Right atrium auricular region (tissue), 2 donors: ENCODE data around the gene TTI1. TPM values are rescaled to one million over a fixed set of nuclear protein-coding genes. Genes with fewer than 3 reads are reported as not detected.

Experiments used
- DNase-seq: peaks from one replicate; pipeline ENCODE4 v3.0.0-alpha.2; 2019; ENCODE audit warnings: low spot score
- H3K27ac ChIP-seq, 2 donors: fragments of 200-600 bp; sonication (generic); 1 replicate in 1 of 2; 2 replicates in 1 of 2; pipeline ENCODE4 v1.5.1; 2016 to 2019
- H3K27me3 ChIP-seq, 2 donors: fragments of 200-600 bp; sonication (generic); one replicate each; pipeline versions ENCODE4 v1.5.1 to v1.6.0; 2017 to 2019
- H3K36me3 ChIP-seq: fragments of 200-600 bp; sonication (generic); one replicate; pipeline ENCODE4 v1.5.1; 2016
- H3K4me1 ChIP-seq, 2 donors: fragments of 200-600 bp; sonication (generic); one replicate each; pipeline versions ENCODE4 v1.5.1 to v1.6.0; 2017 to 2019
- H3K4me3 ChIP-seq, 2 donors: fragments of 200-600 bp; sonication (generic); 1 replicate in 1 of 2; 2 replicates in 1 of 2; pipeline ENCODE4 v1.5.1; 2017 to 2019; ENCODE audit warnings: mild to moderate bottlenecking in 1 of 2, moderate library complexity in 1 of 2
- H3K9me3 ChIP-seq, 2 donors: fragments of 200-600 bp; sonication (generic); one replicate each; pipeline ENCODE4 v1.5.1; 2019
- total RNA-seq, 2 donors: library from RNA; depleted of rRNA; stranded (reverse); fragments of >200 nt; gene quantifications; one replicate each; pipeline ENCODE4 v1.1.0, GENCODE V29; 2016
- TF ChIP-seq, protein P1 (sequence below), 2 donors: fragments of 200-600 bp; sonication (generic); IDR thresholded peaks; one replicate each; pipeline ENCODE4 v1.5.1; 2019; ENCODE audit warnings: antibody characterized with exemption in 2 of 2

The TTI1 gene
- total RNA-seq, 2 donors from 2014 or later, result 10.8 to 11.5 TPM

DNA sequence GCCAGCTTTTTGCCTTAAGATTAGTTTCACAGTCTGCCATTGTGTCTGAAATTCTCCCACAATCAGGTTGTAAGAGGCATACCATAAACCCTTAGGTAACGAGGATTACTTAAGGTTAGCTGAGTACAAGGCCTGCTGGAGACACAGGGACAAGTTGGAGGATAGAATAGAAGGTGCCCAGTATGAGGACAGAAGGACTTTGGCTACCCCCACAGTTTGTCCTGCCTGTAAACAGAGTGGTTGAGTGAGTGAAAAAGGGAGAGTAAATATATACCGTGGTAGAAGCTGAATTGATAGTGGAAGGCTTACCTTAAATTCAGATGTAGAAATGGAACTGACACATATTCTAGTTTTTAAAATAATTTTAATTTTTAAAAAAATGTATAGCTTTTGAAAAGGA is 19.6 kb upstream of the TTI1 start:
- no peak overlapping the region for H3K27ac ChIP-seq
- no peaks in the 10 kb centered on the region for H3K27me3 ChIP-seq
- H3K4me1 ChIP-seq, result peaks cover 0 to 17% of the 10 kb centered on the region in 2 donors
- H3K4me3 ChIP-seq, result no peak overlapping the region
- DNase-seq, result no peak
- TF ChIP-seq, protein P1, sequence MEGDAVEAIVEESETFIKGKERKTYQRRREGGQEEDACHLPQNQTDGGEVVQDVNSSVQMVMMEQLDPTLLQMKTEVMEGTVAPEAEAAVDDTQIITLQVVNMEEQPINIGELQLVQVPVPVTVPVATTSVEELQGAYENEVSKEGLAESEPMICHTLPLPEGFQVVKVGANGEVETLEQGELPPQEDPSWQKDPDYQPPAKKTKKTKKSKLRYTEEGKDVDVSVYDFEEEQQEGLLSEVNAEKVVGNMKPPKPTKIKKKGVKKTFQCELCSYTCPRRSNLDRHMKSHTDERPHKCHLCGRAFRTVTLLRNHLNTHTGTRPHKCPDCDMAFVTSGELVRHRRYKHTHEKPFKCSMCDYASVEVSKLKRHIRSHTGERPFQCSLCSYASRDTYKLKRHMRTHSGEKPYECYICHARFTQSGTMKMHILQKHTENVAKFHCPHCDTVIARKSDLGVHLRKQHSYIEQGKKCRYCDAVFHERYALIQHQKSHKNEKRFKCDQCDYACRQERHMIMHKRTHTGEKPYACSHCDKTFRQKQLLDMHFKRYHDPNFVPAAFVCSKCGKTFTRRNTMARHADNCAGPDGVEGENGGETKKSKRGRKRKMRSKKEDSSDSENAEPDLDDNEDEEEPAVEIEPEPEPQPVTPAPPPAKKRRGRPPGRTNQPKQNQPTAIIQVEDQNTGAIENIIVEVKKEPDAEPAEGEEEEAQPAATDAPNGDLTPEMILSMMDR (IDR thresholded peaks at IDR 0.05), result no peak
- H3K9me3 ChIP-seq, result no peaks in the 10 kb centered on the region
- peaks cover 30% of the 10 kb centered on the region for H3K36me3 ChIP-seq

DNA sequence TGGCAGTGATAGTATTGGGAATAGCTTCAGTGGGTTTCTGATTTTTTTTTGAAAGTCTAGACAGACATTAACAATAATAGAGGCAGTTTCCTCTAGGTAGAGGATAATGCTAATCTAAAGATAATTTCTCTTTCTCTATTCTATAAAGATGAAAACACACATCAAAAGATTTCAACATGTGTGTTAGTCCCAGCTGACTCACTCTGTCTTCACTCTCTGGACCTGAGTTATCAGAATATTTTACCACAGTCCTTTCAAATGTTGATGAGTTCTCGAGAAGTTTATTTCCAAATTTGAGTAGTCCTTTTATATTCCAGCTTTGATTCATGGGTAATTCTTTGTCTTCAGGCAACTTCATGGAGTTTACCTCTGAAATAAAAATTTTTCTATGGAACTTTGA is 17.4 kb upstream of the TTI1 start:
- peaks cover 27% of the 10 kb centered on the region for H3K36me3 ChIP-seq
- no peaks in the 10 kb centered on the region for H3K27me3 ChIP-seq
- TF ChIP-seq, protein P1 (IDR thresholded peaks at IDR 0.05), result no peak
- DNase-seq, result no peak
- peak overlapping the region in 1 of 2 donors; percentile 64 for H3K27ac ChIP-seq
- no peaks in the 10 kb centered on the region for H3K9me3 ChIP-seq
- peaks cover 0 to 16% of the 10 kb centered on the region in 2 donors for H3K4me1 ChIP-seq
- no peak overlapping the region for H3K4me3 ChIP-seq

DNA sequence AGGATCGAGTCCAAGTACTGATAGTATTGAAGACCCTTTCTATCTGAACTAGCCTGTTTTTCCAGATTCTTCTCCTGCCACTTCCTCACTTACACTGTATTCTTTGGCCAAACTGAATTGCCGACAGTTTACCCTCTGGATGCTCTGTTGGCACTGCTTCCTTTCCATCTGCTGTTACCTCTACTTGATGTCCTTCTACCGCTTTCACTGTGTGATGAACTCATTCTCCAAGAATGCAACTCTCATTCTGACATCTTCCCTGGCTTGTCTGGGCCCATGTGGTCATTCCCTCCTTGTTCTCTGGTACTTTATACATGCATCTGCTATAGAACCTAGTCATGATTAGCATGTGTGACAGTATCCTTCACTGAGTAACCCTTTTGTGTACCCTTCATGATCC is 16.5 kb upstream of the TTI1 start:
- TF ChIP-seq, protein P1 (IDR thresholded peaks at IDR 0.05), result no peak
- DNase-seq, result no peak
- Histone ChIP-seq H3K9me3 (no peaks in the 10 kb centered on the region), H3K36me3 (peaks cover 24% of the 10 kb centered on the region), H3K4me1 (peaks cover 0 to 16% of the 10 kb centered on the region in 2 donors), H3K27ac (peak overlapping the region; percentile 4 to 64), H3K4me3 (no peak overlapping the region), H3K27me3 (no peaks in the 10 kb centered on the region)

DNA sequence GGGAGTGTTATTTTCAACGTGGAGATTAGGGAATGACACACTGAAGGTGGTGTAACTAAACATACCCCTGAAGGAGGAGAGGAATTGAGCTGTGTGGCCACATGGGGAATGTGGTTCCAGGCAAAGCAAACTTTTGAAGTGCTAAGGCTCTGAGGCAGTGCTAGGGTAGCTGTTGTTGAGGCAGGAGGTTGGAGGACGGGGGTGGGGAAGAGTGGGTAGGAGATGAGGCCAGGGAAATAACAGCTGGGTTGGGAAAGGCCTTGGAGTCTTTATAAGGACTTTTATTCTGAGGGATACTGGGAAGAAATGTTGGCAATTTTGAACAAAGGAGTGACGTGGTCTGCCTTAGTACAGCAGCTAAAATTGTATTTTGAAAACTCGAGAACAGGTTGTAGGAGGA is 13.3 kb upstream of the TTI1 start:
- Histone ChIP-seq H3K27ac (no peak overlapping the region), H3K4me3 (no peak overlapping the region), H3K27me3 (no peaks in the 10 kb centered on the region), H3K4me1 (peaks cover 0 to 16% of the 10 kb centered on the region in 2 donors), H3K9me3 (no peaks in the 10 kb centered on the region), H3K36me3 (peaks cover 26% of the 10 kb centered on the region)
- no peak for DNase-seq
- TF ChIP-seq, protein P1 (IDR thresholded peaks at IDR 0.05), result no peak

DNA sequence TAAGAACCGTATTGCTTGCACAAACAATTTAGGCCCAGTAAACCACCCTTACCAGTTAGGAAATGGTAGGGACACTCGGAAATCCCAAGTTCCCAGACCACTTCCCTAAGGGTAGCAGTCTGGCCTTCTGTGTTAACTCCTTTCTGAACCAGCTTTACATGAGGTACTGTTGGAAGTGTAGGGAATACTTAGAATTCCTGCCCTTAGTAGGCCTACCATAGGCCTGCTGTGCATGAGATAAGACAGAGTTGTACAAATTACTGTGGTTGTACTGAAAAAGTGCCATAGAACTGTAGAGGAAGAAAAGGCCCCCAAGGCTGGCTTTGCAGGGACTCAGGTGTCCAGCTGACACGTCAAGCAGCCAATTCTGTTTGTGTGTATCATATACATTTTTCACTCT is 11.4 kb upstream of the TTI1 start:
- Histone ChIP-seq H3K27me3 (no peaks in the 10 kb centered on the region), H3K4me1 (peaks cover 0 to 7% of the 10 kb centered on the region in 2 donors), H3K27ac (no peak overlapping the region), H3K9me3 (no peaks in the 10 kb centered on the region), H3K4me3 (no peak overlapping the region), H3K36me3 (peaks cover 36% of the 10 kb centered on the region)
- TF ChIP-seq, protein P1 (IDR thresholded peaks at IDR 0.05), result no peak
- no peak for DNase-seq
